Measurements from ENCODE around the gene STARD13. TPM values are rescaled to one million over a fixed set of nuclear protein-coding genes. Genes with fewer than 3 reads are reported as not detected.

STARD13 gene
- total RNA-seq, 2 donors from 2014 or later = 18.9 to 29.7 TPM

DNA sequence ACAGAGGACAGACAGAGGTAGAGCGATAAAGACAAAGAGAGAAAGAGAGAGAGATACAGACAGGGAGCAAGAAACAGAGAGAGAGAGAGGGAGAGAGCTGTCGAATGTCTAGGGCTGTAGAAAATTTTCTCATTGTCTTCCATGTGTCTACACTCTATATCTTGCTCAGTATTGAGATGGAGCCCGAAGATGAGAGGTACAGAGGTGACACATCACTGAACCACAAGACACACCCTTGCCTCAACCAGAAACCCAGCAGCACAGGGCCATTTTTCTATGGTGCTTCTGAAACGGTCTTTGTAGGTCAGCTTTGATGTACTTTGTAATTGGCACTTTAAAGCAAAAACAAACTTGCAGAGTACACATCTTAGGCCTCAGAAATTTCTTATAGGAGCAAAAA is 157.4 kb downstream of the STARD13 start:
- Histone ChIP-seq H3K27me3 (no peaks in the 10 kb centered on the region), H3K9me3 (no peaks in the 10 kb centered on the region), H3K4me3 (no peak overlapping the region), H3K27ac (no peak overlapping the region), H3K4me1 (peaks cover 15% of the 10 kb centered on the region), H3K36me3 (replicated peaks in 1 of 2; ENCODE audit: insufficient read depth in 1 of 2, low read depth in 2 of 2) (peaks cover 5 to 7% of the 10 kb centered on the region in 2 donors)
- ATAC-seq (no peak), DNase-seq (no peak)
- TF ChIP-seq POLR2A (IDR thresholded peaks at IDR 0.05) = no peak
- TF ChIP-seq, protein P1, sequence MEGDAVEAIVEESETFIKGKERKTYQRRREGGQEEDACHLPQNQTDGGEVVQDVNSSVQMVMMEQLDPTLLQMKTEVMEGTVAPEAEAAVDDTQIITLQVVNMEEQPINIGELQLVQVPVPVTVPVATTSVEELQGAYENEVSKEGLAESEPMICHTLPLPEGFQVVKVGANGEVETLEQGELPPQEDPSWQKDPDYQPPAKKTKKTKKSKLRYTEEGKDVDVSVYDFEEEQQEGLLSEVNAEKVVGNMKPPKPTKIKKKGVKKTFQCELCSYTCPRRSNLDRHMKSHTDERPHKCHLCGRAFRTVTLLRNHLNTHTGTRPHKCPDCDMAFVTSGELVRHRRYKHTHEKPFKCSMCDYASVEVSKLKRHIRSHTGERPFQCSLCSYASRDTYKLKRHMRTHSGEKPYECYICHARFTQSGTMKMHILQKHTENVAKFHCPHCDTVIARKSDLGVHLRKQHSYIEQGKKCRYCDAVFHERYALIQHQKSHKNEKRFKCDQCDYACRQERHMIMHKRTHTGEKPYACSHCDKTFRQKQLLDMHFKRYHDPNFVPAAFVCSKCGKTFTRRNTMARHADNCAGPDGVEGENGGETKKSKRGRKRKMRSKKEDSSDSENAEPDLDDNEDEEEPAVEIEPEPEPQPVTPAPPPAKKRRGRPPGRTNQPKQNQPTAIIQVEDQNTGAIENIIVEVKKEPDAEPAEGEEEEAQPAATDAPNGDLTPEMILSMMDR (IDR thresholded peaks at IDR 0.05) = no peak
- intact Hi-C loops (cut with DNase I) = no loop called here
- WGBS, 2 donors = 83 to 88% methylated on average over 4 of the region's 4 CpGs

DNA sequence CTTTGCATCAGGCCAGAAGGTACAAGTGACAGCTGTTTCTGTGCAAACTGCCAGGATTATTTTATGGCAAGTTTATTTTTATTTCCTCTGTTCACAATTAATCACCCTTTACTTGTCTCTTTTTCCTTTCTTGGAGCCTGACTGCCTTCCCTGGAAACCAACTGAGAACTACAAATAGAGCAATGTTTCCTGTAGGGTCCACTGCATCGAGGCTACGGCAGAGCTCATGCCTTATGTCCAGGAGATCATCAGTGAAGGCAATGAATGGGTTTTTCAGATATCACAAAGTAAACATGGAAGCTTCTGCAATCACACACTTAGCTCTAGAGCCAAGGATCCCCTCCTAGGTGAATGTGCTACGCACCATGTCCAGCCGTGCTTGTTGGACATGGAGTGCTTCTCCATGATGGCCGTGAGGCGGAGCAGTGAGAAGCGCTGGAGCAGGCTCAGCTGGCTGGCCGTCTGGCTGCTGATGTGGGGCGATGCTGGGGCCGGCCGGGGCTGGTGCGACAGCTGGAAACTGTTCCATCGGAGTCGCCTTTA is 158.5 kb downstream of the STARD13 start:
- DNase-seq (peak in 2 of 4 donors; percentile 22 to 29), ATAC-seq (no peak)
- WGBS, 2 donors = 81 to 92% methylated on average over 14 of the region's 14 CpGs
- TF ChIP-seq, protein P1 (IDR thresholded peaks at IDR 0.05) = no peak
- peaks cover 15% of the 10 kb centered on the region for H3K4me1 ChIP-seq
- H3K27ac ChIP-seq = peak overlapping the region; percentile 2 to 76 (median 42)
- no peak overlapping the region for H3K4me3 ChIP-seq
- no peaks in the 10 kb centered on the region for H3K9me3 ChIP-seq
- H3K36me3 ChIP-seq (replicated peaks in 1 of 2; ENCODE audit: insufficient read depth in 1 of 2, low read depth in 2 of 2) = peaks cover 5 to 7% of the 10 kb centered on the region in 2 donors
- no peaks in the 10 kb centered on the region for H3K27me3 ChIP-seq
- intact Hi-C loops (cut with DNase I) = no loop called here

DNA sequence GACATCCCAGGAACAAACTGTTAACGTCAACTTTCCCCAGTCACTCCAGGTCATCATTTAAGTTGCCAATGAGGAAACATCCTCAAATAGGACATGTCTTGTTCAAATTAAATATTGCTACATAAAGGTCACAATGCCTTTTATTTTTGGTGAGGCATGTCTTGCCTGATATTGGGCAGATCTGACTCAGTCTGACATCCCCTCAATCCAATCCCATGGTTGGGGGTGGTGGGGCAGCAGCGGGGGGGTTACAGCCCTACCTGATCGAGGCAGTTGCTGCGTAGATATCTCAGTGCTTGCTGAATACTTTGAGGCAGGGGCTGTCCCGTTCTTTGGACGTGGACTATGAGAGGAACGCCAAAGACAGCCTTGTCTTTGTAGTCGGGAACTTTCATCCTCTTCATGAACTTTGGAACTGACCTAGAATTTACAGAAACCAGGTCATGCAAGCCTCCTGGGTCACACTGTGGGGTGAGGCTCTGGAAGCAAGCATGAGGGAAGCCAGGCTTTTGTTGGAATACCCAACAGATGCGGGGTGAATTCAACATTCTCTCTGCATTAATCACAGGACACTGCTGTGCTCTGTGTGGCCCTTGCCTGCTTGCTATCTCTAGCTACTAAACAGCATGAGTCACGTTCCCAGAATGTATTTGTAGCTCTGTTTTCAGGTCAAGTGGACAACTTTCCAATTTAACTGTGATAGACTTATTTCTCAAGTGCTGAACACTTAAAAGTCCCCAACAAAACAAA is 159.6 kb downstream of the STARD13 start:
- H3K36me3 ChIP-seq (replicated peaks in 1 of 2; ENCODE audit: insufficient read depth in 1 of 2, low read depth in 2 of 2) = peaks cover 5 to 7% of the 10 kb centered on the region in 2 donors
- H3K4me3 ChIP-seq = no peak overlapping the region
- ATAC-seq (peak; percentile 82), DNase-seq (peak; percentile 29 to 73 (median 51))
- intact Hi-C loops (cut with DNase I) = no loop called here
- WGBS, 2 donors = 63 to 69% methylated on average over 10 of the region's 10 CpGs
- TF ChIP-seq POLR2A (IDR thresholded peaks at IDR 0.05) = no peak
- TF ChIP-seq, protein P1 (IDR thresholded peaks at IDR 0.05) = no peak
- H3K9me3 ChIP-seq = no peaks in the 10 kb centered on the region
- H3K27ac ChIP-seq = peak overlapping the region; percentile 2 to 76 (median 48)
- H3K27me3 ChIP-seq = no peaks in the 10 kb centered on the region
- peaks cover 15% of the 10 kb centered on the region for H3K4me1 ChIP-seq

DNA sequence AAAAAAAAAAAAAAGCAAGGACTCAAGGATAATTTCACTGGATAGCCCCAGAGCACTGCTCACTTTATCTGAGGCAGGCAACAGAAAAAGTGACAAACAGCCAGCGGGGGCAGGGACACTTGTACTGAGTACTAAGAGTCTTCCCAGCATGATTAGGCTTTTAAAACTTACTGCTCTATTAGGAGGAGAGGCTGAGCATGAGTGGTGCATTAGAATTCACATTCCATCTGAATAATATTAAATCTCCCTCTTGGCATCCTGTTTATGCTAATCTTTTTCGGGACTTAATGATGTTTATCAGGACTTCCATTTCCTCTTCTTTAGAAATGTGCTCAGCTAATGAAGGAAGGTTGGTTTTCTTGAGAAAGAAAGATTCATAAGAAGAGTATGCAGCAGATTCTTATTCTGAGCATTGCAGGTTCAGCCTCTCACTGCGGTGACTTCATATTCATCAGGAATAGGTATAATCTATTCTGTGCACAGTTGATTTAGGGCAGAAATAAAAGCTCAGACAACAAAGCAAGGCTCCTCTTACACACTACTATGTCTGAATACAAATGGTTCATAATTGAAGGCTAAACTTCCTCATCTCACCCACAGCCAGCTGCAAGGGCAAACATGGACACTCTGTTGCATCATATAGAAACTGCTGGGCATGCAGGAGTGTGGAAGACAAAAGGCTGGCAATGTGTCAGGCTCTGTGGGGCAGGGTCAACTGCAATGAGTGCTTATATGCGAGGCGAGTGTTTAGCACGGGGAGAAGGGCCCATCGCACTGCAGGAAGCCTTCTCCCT is 162.3 kb downstream of the STARD13 start:
- peaks cover 15% of the 10 kb centered on the region for H3K4me1 ChIP-seq
- H3K27ac ChIP-seq = peak overlapping the region in 1 of 4 donors; percentile 12
- H3K4me3 ChIP-seq = no peak overlapping the region
- intact Hi-C loops (cut with DNase I) = no loop called here
- H3K36me3 ChIP-seq (replicated peaks in 1 of 2; ENCODE audit: insufficient read depth in 1 of 2, low read depth in 2 of 2) = peaks cover 3 to 5% of the 10 kb centered on the region in 2 donors
- H3K27me3 ChIP-seq = no peaks in the 10 kb centered on the region
- 73 to 88% methylated on average over 7 of the region's 7 CpGs for WGBS, 2 donors
- DNase-seq = peak in 2 of 4 donors; percentile 20 to 65
- no peak for ATAC-seq
- no peak for TF ChIP-seq POLR2A (IDR thresholded peaks at IDR 0.05)
- TF ChIP-seq, protein P1 (IDR thresholded peaks at IDR 0.05) = no peak
- no peaks in the 10 kb centered on the region for H3K9me3 ChIP-seq
